SIG-M5 treated with dmso at 0.1 percent for 504 hours (cell line): ENCODE measurements around the gene DDX39A.
A peak's percentile ranks its signal among the peaks of the same experiment; 100 is the strongest.

Experiments
- DNase-seq: peaks from one replicate; lab custom pipeline; 2025; ENCODE audit not compliant: unreplicated experiment; lab: John Stamatoyannopoulos, UW

DDX39A gene

GRCh38 chr19:14434543-14435319 is 15.6 kb upstream of the DDX39A start:
- DNase-seq = peak; percentile 52

DNA sequence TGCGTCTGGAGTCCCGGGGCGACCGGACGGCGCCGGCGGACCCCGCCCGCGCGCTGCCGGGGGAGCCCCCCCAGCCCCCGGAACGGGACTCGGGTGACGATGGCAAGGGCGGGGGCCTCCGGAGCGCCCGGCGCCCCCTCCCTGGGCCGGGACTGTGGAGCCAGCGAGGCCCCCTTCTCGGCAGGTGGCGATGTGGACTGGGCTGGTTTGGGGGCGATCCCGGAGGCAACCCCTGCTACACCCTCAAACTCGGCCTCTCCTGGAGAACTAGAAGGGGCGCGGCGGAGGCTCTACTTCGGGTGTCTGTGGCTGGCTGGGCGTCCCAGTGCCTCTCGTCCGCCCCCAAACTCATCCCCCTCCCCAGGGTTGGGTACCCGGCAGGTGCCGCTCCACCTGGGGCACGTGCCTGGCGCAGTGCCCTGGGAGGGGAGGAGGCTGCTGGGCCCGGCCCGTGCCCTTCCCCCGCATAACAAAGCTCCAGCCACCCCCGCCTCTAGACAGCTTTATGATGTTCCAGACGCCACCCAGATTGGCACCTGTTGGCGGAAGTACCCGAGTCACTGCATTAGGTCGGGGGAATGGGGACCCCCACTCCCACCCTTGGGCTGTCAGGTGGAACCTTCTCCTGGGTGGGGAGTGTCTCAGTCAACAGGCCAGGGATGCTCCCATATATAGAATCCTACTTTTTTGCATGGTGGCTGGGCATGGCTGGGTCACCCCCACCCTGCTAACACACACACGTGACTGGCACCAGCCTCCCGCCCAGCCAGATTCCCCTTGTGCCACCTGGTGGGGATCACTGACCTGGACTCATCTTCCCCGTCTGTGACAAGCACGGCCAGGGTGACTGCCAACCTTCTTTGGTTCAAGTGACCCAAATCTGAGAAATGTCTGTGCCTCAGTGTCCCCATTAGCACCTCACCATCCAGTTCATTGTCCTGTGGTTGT is 14.7 kb upstream of the DDX39A start:
- DNase-seq = no peak

- no peak for DNase-seq
Observed at GRCh38 chr19:14432791-14433553, 13.8 kb upstream of the DDX39A start, which contains the start of gene PKN1. Gene PKN1, plus strand, starts transcription at chr19:14433306. Its CDS starts 216 bp downstream, at chr19:14433522.

DNA sequence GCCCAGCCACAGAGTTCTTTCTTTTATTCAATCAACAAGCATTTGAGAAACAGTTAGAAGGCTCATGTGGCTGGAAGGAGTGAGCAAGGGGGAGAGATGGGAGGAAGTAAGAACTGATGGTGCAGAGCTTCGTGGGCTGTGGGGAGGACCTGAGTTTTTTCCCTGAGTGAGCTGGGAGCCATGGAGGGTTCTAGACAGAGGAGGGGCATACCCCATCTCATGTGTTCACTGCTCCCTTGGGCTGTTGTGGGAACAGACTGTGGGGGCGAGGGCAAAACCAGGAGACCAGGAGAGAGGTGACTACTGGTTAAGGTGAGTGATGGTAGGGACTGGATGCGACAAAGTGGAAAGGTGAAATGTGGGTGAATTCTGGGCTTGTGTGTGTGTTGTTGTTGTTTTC is 11.6 kb upstream of the DDX39A start:
- no peak for DNase-seq

- no peak for DNase-seq
Observed at GRCh38 chr19:14428882-14429416, 9.8 kb upstream of the DDX39A start.

DNA sequence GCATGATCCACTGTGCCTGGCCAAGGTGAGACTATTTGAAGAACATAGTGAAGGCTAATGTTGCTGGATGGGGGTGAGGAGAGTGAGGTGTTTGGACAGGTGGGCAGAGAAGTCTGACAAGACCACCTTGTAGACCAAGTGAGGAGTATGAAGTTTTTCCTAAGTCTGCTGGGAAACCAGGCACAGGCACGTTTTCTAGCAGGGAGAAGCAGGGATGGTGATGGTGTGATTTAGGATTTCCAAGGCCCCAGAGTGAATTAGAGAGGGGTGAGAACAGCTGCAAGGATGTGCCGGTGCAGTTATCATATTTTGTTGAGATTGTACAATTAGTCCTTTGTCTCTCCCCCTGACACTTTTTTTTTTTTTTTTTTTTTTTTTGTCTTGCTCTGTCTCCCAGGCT is 8.3 kb upstream of the DDX39A start:
- no peak for DNase-seq

DNA sequence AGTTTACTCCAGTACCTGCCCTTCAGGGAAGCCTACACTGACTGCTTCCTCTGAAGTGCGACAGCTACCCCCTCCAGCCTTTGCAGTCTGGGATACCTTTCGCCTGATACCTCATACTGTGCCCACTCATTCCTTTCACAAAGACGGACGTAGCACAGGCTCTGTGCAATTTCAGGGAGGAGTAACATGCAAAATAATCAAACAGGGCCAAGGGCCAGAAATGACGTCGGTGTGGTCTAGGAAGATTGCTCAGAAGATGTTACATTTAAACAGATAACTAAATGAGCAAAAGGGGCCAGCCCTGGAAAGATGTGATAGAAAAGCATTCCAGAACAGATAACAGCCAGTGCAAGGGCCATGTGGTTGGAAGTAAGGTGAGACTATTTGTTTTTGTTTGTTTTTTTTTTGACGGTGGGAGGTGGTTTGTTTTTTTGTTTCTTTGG is 6.6 kb upstream of the DDX39A start:
- no peak for DNase-seq

GRCh38 chr19:14418856-14419105 is 360 bp downstream of the DDX39A start:
- DNase-seq = no peak

DNA sequence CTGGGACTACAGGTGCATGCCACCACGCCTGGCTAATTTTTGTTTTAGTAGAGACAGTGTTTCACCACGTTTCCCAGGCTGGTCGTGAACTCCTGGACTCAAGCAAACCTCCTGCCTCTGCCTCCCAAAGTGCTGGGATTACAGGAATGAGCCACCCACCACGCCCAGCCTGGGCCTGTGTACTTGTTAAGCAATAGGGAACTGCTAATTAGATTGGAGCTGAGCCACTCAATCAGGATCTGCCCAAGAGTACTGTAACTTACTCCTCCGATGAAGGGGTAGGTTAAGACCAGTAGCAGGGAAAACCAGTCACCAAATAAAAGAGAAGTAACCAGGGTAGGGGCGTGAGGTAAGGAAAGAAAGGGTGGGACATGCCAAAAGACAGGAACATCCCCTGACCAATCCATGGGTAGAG is 2.3 kb downstream of the DDX39A start:
- DNase-seq = peak; percentile 71

- no peak for DNase-seq
Observed at GRCh38 chr19:14414926-14415690, 4.0 kb downstream of the DDX39A start.

GRCh38 chr19:14413693-14414181 is 5.4 kb downstream of the DDX39A start:
- no peak for DNase-seq

GRCh38 chr19:14412996-14413692 is 6.0 kb downstream of the DDX39A start:
- no peak for DNase-seq

DNA sequence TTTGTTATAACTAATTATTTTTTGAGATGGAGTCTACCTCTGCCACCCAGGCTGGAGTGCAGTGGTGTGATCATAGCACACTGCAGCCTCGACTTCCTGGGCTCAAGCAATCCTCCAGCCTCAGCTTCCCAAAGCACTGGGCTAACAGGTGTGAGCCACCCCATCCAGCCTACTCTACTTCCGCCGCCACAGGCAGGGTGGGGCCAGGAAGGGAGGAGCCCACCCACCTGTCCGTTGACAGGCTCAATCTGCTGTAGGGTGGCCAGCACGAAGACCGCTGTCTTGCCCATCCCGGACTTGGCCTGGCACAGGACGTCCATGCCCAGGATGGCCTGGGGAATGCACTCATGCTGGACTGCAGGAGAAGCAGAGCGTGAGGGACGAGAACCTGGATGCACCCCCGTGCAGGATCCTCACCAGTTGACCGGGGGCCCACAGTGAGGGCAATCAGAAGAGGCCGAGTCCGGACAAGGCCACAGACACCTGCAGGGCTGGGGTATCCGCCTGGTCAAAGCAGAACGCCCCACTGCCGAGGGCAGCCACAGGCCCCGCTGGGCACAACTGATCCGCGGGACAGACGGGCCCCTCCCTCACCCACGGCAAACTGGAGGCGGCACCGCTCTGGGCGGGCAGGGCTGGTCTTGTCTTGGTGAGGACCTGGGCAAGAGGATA is 6.7 kb downstream of the DDX39A start:
- DNase-seq = no peak

DNA sequence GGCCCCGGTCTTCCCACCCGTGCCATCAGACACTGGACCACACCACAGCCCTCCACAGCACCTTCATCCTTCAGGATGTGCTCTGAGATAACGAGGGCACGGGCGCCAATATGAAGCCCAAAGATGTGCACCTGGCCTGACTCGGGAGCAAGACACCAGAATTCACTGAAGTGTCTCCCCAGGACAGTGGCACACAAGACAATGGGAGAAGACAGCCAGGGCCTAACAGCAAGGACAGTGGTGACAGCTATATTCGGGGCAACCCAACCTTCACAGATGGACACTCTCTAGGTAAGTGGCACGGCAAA is 7.2 kb downstream of the DDX39A start:
- no peak for DNase-seq

GRCh38 chr19:14411161-14411937 is 7.8 kb downstream of the DDX39A start:
- no peak for DNase-seq

- DNase-seq = no peak
Observed at GRCh38 chr19:14410091-14411051, 8.8 kb downstream of the DDX39A start.
